Measurements from ENCODE around the gene NIP7. TPM values are rescaled to one million over a fixed set of nuclear protein-coding genes. Genes with fewer than 3 reads are reported as not detected.
A peak's percentile ranks its signal among the peaks of the same experiment; 100 is the strongest.

Gene NIP7
- total RNA-seq, 1 experiment from 2014 or later, result 55.8 TPM

DNA sequence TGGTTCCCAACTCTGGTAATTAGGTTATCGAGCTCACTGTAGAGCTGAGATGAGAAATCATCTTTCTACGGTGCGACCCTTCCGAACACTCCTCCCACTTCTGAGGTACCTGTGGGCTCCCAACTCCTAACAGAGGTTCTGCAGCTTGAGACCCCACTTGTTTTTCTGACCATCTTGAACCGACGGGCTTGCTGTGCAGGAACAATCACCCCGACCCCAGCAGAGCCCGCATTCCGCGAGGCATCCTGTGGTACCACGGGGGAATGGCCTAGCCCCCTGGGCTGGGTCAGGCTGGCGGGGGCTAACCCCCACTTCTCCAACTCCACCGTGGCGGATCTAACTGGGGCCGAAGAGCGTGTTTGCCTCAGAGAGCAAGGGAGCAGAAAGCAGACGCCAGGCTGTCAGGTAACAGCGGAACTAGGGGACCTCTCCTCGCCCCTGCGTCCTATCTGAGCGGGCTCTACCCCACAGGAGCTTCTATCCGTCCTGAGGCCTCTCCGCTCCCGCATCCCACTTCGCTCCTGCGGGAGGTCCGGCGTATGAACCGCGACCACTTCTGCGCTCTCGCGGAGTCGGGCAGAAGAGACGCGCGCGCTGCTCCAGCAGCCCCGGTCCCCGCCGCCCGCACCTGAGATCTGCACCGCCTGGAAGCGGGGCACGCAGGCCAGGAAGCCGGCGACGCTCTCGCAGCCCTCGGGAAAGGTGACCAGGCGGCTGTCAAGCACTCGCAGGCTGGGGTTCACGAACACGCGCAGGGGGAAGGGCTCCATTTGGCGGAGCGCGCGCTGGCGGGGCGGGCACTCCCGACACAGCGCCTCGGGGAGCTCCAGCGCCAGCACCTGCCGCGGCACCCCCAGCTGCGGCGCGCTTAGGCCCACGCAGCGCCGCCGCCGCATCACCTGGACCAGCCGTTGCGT is 9.9 kb upstream of the NIP7 start:
- TF ChIP-seq, protein P1, sequence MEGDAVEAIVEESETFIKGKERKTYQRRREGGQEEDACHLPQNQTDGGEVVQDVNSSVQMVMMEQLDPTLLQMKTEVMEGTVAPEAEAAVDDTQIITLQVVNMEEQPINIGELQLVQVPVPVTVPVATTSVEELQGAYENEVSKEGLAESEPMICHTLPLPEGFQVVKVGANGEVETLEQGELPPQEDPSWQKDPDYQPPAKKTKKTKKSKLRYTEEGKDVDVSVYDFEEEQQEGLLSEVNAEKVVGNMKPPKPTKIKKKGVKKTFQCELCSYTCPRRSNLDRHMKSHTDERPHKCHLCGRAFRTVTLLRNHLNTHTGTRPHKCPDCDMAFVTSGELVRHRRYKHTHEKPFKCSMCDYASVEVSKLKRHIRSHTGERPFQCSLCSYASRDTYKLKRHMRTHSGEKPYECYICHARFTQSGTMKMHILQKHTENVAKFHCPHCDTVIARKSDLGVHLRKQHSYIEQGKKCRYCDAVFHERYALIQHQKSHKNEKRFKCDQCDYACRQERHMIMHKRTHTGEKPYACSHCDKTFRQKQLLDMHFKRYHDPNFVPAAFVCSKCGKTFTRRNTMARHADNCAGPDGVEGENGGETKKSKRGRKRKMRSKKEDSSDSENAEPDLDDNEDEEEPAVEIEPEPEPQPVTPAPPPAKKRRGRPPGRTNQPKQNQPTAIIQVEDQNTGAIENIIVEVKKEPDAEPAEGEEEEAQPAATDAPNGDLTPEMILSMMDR (IDR thresholded peaks at IDR 0.05; ENCODE audit: unreplicated experiment), result no peak
- H3K4me1 Mint-ChIP-seq (ENCODE audit: low read depth, unreplicated experiment), result peaks cover 26% of the 10 kb centered on the region
- no peaks in the 10 kb centered on the region for H3K27me3 Mint-ChIP-seq (ENCODE audit: unreplicated experiment)
- H3K4me3 Mint-ChIP-seq (ENCODE audit: low read depth, unreplicated experiment), result peak overlapping the region; percentile 99
- CTCF ChIA-PET, result interaction anchor here (1.0 to 1.9 kb wide), 2 partner anchors 11 to 179 kb away, joined by 3 to 7 read pairs; no protein-coding TSS in a partner anchor
- H3K9me3 Mint-ChIP-seq (ENCODE audit: low read depth, unreplicated experiment), result no peaks in the 10 kb centered on the region
- peak; percentile 68 for DNase-seq
- H3K27ac Mint-ChIP-seq (ENCODE audit: unreplicated experiment), result peak overlapping the region; percentile 81
- intact Hi-C loops (cut with micrococcal nuclease; ENCODE audit: unreplicated experiment), result no loop called here
- no TSS peak for BruUV-seq (replicated peaks)
- peaks cover 82% of the 10 kb centered on the region for H3K36me3 Mint-ChIP-seq (ENCODE audit: insufficient read depth, unreplicated experiment)

DNA sequence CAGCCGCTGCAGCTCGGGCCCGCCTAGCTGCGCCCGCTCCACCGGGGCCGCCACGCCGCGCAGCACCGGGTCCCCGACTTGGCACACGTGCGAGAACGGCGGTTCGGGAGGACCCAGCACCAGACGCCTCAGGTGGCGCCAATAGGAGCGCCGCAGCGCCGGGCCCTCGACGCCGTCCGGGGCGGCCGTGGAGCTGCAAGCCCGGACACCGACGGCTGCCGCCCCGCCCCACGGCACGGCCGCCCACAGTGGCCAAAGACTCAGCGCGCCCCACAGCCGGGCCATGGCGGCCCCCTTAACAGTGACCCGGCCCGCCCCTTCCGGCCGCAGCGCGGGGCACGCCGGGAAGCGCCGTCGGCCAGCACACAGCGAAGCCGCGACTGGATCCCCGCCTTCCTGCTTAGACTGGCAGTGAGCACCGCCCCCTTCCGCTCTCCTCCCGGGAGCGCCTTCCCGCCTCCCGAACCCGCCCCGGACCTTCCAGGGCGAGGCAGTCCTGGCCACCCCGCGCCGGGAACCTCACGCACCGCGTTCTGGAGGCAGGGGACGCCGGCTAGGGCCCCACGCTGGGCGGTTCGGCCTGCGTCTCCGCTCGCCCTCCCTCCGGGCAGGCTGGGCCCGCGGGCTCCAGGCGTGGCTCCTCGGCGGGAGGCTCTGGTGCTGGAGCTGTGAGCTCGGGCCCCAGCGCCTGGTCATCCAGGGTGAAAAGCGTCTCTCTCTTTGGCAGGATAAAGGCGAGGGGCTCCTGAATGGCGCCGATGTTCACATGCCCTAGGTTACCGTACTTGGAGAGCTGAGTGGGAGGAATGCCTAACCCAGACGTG is 9.1 kb upstream of the NIP7 start, which contains the start of gene PDF:
Gene PDF (minus strand): TSS at position 303 of the 824 bp plus-strand sequence. CDS start 18 bp downstream, at position 285.
- no peaks in the 10 kb centered on the region for H3K27me3 Mint-ChIP-seq (ENCODE audit: unreplicated experiment)
- H3K4me1 Mint-ChIP-seq (ENCODE audit: low read depth, unreplicated experiment), result peaks cover 22% of the 10 kb centered on the region
- no TSS peak for BruUV-seq (replicated peaks)
- CTCF ChIA-PET, result interaction anchor here (0.7 to 1.0 kb wide), 2 partner anchors 12 to 18 kb away, joined by 3 read pairs; no protein-coding TSS in a partner anchor
- H3K27ac Mint-ChIP-seq (ENCODE audit: unreplicated experiment), result peak within 1 kb of the TSS; percentile 81
- TF ChIP-seq, protein P1 (IDR thresholded peaks at IDR 0.05; ENCODE audit: unreplicated experiment), result no peak
- no peaks in the 10 kb centered on the region for H3K9me3 Mint-ChIP-seq (ENCODE audit: low read depth, unreplicated experiment)
- DNase-seq, result peak; percentile 96
- peaks cover 82% of the 10 kb centered on the region for H3K36me3 Mint-ChIP-seq (ENCODE audit: insufficient read depth, unreplicated experiment)
- H3K4me3 Mint-ChIP-seq (ENCODE audit: low read depth, unreplicated experiment), result peak within 1 kb of the TSS; percentile 99
- intact Hi-C loops (cut with micrococcal nuclease; ENCODE audit: unreplicated experiment), result no loop called here

DNA sequence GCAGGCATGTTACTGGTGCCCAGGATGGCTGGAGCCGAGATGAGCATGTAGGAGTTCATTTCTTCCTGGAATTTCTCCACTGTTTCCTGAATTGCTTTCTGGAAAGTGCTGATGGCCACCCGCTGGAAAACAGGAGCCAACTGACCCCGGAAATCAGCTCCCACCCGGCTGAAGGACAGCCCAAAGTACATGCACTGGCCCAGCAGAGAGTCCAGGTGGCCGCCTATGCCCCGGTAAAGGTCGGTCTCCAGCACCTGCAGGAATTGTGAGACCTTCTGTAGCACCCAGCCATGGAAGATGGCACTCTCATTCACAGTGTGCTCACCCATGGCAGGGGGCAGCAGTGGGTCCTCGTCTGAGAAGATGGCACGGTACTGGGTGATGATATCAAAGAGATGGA is 4.9 kb upstream of the NIP7 start:
- intact Hi-C loops (cut with micrococcal nuclease; ENCODE audit: unreplicated experiment), result no loop called here
- TF ChIP-seq, protein P1 (IDR thresholded peaks at IDR 0.05; ENCODE audit: unreplicated experiment), result no peak
- no TSS peak for BruUV-seq (replicated peaks)
- Mint-ChIP-seq H3K27ac (ENCODE audit: unreplicated experiment) (no peak overlapping the region), H3K4me3 (ENCODE audit: low read depth, unreplicated experiment) (no peak overlapping the region), H3K27me3 (ENCODE audit: unreplicated experiment) (no peaks in the 10 kb centered on the region), H3K4me1 (ENCODE audit: low read depth, unreplicated experiment) (peaks cover 18% of the 10 kb centered on the region), H3K9me3 (ENCODE audit: low read depth, unreplicated experiment) (no peaks in the 10 kb centered on the region), H3K36me3 (ENCODE audit: insufficient read depth, unreplicated experiment) (peaks cover 86% of the 10 kb centered on the region)
- no peak for DNase-seq
- CTCF ChIA-PET, result no interaction called here

DNA sequence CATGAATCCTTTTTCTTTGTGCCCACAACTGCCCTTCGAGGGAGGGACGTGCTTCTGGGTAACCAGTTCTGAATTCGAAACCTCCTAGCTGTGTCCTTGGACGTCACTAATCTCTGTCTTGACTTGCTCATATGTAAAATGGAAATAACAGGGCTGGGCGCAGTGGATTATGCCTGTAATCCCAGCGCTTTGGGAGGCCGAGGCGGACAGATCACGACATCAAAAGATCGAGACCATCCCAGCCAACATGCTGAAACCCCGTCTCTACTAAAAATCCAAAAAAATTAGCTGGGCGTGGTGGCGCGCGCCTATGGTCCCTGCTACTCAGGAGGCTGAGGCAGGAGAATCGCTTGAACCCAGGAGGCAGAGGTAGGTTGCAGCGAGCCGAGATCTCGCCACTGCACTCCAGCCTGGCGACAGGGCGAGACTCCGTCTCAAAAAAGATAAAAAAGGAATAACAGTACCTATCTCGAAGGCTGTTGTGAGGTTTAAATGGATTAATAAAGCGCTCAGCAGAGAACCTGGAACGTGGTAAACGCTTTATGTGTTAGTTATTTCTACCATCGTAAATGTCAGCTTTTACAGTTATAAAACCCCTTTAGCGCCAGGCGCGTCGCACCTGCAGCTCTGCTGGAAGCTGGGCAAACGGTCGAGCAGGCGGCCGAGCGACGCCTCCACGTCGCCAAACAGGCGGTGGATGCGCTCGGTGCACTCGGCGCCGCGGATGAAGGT is 849 bp upstream of the NIP7 start:
- TSS peak; percentile 60 for BruUV-seq (replicated peaks)
- DNase-seq, result no peak

More for the DNA sequence above, 849 bp upstream of the NIP7 start:
- Mint-ChIP-seq H3K36me3 (ENCODE audit: insufficient read depth, unreplicated experiment) (peaks cover 97% of the 10 kb centered on the region), H3K9me3 (ENCODE audit: low read depth, unreplicated experiment) (no peaks in the 10 kb centered on the region), H3K27me3 (ENCODE audit: unreplicated experiment) (no peaks in the 10 kb centered on the region), H3K4me3 (ENCODE audit: low read depth, unreplicated experiment) (peak overlapping the region; percentile 94), H3K27ac (ENCODE audit: unreplicated experiment) (peak overlapping the region; percentile 95), H3K4me1 (ENCODE audit: low read depth, unreplicated experiment) (peaks cover 33% of the 10 kb centered on the region)
- CTCF ChIA-PET, result interaction anchor here (0.6 kb wide), 1 partner anchor 66 kb away, joined by 6 read pairs; no protein-coding TSS in a partner anchor
- intact Hi-C loops (cut with micrococcal nuclease; ENCODE audit: unreplicated experiment), result no loop called here
- TF ChIP-seq, protein P1 (IDR thresholded peaks at IDR 0.05; ENCODE audit: unreplicated experiment), result no peak

All from Calu3 (cell line).